NCI-H1105 treated with DMSO at 0.1 percent for 48 hours (cell line): ENCODE results near the gene MCM9.
"Not testable (repeated sequence)": the region's sequence is repeated elsewhere in the genome, so short reads cannot be mapped to it uniquely, and the experiment has no call there.

ENCODE experiments used
- DNase-seq: peaks from one replicate; lab custom pipeline; 2025; lab: John Stamatoyannopoulos, UW

The MCM9 gene

GRCh38 chr6:118768904-118769325 is 166.0 kb downstream of the MCM9 start:
- no peak for DNase-seq

DNA sequence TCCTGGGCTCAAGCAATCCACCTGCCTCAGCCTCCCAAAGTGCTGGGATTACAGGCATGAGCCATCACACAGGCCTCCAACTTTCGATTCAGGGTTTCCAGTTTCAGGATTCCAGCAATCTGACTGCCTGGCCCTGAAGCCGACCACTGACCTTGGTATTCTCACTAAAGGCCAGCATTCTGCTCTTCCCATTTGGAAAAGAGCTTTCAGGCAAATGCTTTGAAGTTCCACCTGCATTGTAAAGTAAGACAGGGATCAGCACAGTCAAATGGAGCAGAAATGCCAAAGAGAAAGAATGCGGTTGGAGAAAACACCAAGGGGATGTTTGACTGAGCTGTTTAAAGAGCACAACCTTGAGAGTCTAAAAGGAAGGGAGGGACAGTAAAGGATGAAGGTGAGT is 166.5 kb downstream of the MCM9 start:
- no peak for DNase-seq

DNA sequence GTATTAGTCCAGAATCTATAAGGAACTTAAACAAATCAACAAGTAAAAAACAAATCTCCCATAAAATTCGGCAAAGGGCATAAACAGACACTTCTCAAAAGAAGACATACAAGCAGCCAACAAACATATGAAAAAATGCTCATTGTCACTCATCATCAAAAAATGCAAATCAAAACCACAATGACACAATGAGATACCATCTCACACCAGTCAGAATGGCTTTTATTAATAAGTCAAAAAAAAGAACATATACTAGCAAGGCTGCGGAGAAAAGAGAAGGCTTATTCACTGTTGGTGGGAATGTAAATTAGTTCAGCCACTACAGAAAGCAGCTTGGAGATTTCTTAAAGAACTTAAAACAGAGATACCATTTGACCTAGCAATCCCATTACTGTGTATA is 169.6 kb downstream of the MCM9 start:
- DNase-seq = not testable (repeated sequence)

DNA sequence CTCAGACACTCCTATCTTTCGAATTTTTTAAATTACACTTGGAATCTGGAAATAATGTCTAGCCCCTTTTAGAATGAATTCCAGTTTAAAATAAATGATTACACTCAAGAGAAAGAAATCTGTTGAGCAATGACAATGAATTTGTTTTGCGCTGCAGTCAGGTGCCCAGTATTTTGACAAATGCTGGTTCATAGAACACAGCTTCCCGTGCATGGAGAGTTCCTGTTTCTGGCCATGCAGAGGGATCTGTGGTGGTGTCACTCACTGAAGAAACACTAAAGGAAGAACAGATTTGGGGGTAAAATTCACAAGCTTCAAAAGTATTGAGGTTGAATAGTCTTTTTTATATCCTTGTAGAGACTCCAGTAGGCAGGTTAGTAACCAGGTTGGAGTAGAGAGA is 170.2 kb downstream of the MCM9 start:
- no peak for DNase-seq
